ENCODE data around the gene ELOB. TPM values are rescaled to one million over a fixed set of nuclear protein-coding genes. Genes with fewer than 3 reads are reported as not detected.

The ELOB gene
- polyA plus RNA-seq, 1 of the 3 experiments (the other 2 are of a cell fraction) = 329 TPM

GRCh38 chr16:2734844-2735515 is 42.1 kb downstream of the ELOB start:
- H3K79me2 ChIP-seq (ENCODE audit: insufficient read depth) = no peaks in the 10 kb centered on the region
- no peak overlapping the region for H3K27ac ChIP-seq (ENCODE audit: low read depth in 2 of 2, low read length in 1 of 2)
- no peak for TF ChIP-seq NFIC (IDR thresholded peaks at IDR 0.05; ENCODE audit: borderline replicate concordance)
- TF ChIP-seq POLR2AphosphoS5 (IDR thresholded peaks at IDR 0.05; ENCODE audit: low read depth, low read length) = no peak
- TF ChIP-seq FOSL2 (IDR thresholded peaks at IDR 0.05; ENCODE audit: borderline replicate concordance, low read depth) = no peak
- TF ChIP-seq USF1 (IDR thresholded peaks at IDR 0.05; ENCODE audit: borderline replicate concordance, low read depth) = no peak
- TF ChIP-seq JUND (IDR thresholded peaks at IDR 0.05) = no peak
- no peak for TF ChIP-seq RAD21 (IDR thresholded peaks at IDR 0.05; ENCODE audit: low read length)
- no peak for TF ChIP-seq CHD2 (IDR thresholded peaks at IDR 0.05; ENCODE audit: low read length, partially characterized antibody)
- TF ChIP-seq MEF2A (IDR thresholded peaks at IDR 0.05; ENCODE audit: borderline replicate concordance, low read depth) = no peak
- no peak for TF ChIP-seq RXRA (IDR thresholded peaks at IDR 0.05; ENCODE audit: borderline replicate concordance, low read depth)
- TF ChIP-seq REST (IDR thresholded peaks at IDR 0.05; ENCODE audit: low read depth, low read length) = no peak
- TF ChIP-seq NRF1 (IDR thresholded peaks at IDR 0.05; ENCODE audit: low read depth, low read length) = no peak
- TF ChIP-seq SIN3A (IDR thresholded peaks at IDR 0.05; ENCODE audit: borderline replicate concordance, low read depth, low read length) = no peak
- no peak for TF ChIP-seq EP300 (IDR thresholded peaks at IDR 0.05; ENCODE audit: borderline replicate concordance in 1 of 2, low read depth in 1 of 2, low read length in 1 of 2)
- TF ChIP-seq RCOR1 (IDR thresholded peaks at IDR 0.05; ENCODE audit: low read length) = no peak
- no peak for TF ChIP-seq FOXM1 (IDR thresholded peaks at IDR 0.05; ENCODE audit: low read depth)
- no peak for TF ChIP-seq GABPA (IDR thresholded peaks at IDR 0.05; ENCODE audit: low read depth)
- no peak for TF ChIP-seq ZBTB33 (IDR thresholded peaks at IDR 0.05; ENCODE audit: borderline replicate concordance, low read depth)
- no peak for TF ChIP-seq MAX (IDR thresholded peaks at IDR 0.05; ENCODE audit: low read depth)
- no peaks in the 10 kb centered on the region for H3K27me3 ChIP-seq (ENCODE audit: insufficient read depth)
- no peak for DNase-seq
- no peaks in the 10 kb centered on the region for H3K9me2 ChIP-seq
- H3K36me3 ChIP-seq (replicated peaks in 1 of 2; ENCODE audit: control insufficient read depth in 1 of 2, insufficient read depth in 2 of 2, low read length in 1 of 2) = no peaks in the 10 kb centered on the region
- no peak overlapping the region for H3K4me2 ChIP-seq
- ChIA-PET POLR2A (no interaction called here), CTCF (no interaction called here)
- H2AFZ ChIP-seq (ENCODE audit: low read depth) = no peak overlapping the region
- H3K4me3 ChIP-seq (ENCODE audit: low read depth in 2 of 2, low read length in 1 of 2) = no peak overlapping the region
- H4K20me1 ChIP-seq (ENCODE audit: insufficient read depth) = no peaks in the 10 kb centered on the region
- no peaks in the 10 kb centered on the region for H3K9me3 ChIP-seq
- 85% methylated on average over 10 of the region's 10 CpGs for WGBS (ENCODE audit: low lambda C conversion rate)
- no peak overlapping the region for H3K9ac ChIP-seq
- H3F3A ChIP-seq (replicated peaks; ENCODE audit: insufficient read depth) = no peaks in the 10 kb centered on the region
- no peaks in the 10 kb centered on the region; a peak in 1 of 4 replicates for H3K4me1 ChIP-seq (ENCODE audit: control insufficient read depth in 1 of 2, insufficient read depth in 2 of 2, low read depth in 1 of 2, low read length in 1 of 2)

All from SK-N-SH (cell line).